ENCODE measurements around the gene MUC5AC.

MUC5AC gene

GRCh38 chr11:1138097-1138496, 19.7 kb upstream of the MUC5AC start:
- DNase-seq (ENCODE audit: low read depth) = no peak
- no peak for TF ChIP-seq CTCF (IDR thresholded peaks at IDR 0.05; ENCODE audit: insufficient read depth, low read depth, low read length, missing control alignments)
- no peak overlapping the region for H3K4me3 ChIP-seq (ENCODE audit: low read depth, low read length)

- H3K4me3 ChIP-seq (ENCODE audit: low read depth, low read length) = no peak overlapping the region
- DNase-seq (ENCODE audit: low read depth) = no peak
- TF ChIP-seq CTCF (IDR thresholded peaks at IDR 0.05; ENCODE audit: insufficient read depth, low read depth, low read length, missing control alignments) = no peak
These were observed 18.2 kb upstream of the MUC5AC start for GRCh38 chr11:1139441-1140083.

- no peak for TF ChIP-seq CTCF (IDR thresholded peaks at IDR 0.05; ENCODE audit: insufficient read depth, low read depth, low read length, missing control alignments)
- no peak for DNase-seq (ENCODE audit: low read depth)
- no peak overlapping the region for H3K4me3 ChIP-seq (ENCODE audit: low read depth, low read length)
These were observed 16.9 kb upstream of the MUC5AC start for GRCh38 chr11:1140642-1141490.

- TF ChIP-seq CTCF (IDR thresholded peaks at IDR 0.05; ENCODE audit: insufficient read depth, low read depth, low read length, missing control alignments) = no peak
- DNase-seq (ENCODE audit: low read depth) = no peak
- H3K4me3 ChIP-seq (ENCODE audit: low read depth, low read length) = no peak overlapping the region
These were observed 11.4 kb upstream of the MUC5AC start for GRCh38 chr11:1146365-1146764.

- DNase-seq (ENCODE audit: low read depth) = no peak
- no peak overlapping the region for H3K4me3 ChIP-seq (ENCODE audit: low read depth, low read length)
- TF ChIP-seq CTCF (IDR thresholded peaks at IDR 0.05; ENCODE audit: insufficient read depth, low read depth, low read length, missing control alignments) = no peak
These were observed 10.0 kb upstream of the MUC5AC start for GRCh38 chr11:1147792-1148191.

GRCh38 chr11:1148752-1149180, 9.0 kb upstream of the MUC5AC start:
- TF ChIP-seq CTCF (IDR thresholded peaks at IDR 0.05; ENCODE audit: insufficient read depth, low read depth, low read length, missing control alignments) = no peak
- no peak for DNase-seq (ENCODE audit: low read depth)
- H3K4me3 ChIP-seq (ENCODE audit: low read depth, low read length) = no peak overlapping the region

Data from GM12865 (cell line).